ENCODE measurements around the gene FER. TPM values are rescaled to one million over a fixed set of nuclear protein-coding genes. Genes with fewer than 3 reads are reported as not detected.

Gene FER
- total and polyA plus RNA-seq, 8 donors = 1.4 to 15.3 (median 6.2) TPM

GRCh38 chr5:108801301-108801700 lies 53.6 kb downstream of the FER start:
- Histone ChIP-seq H3K9me3 (no peaks in the 10 kb centered on the region), H3K4me3 (no peak overlapping the region), H3K36me3 (no peaks in the 10 kb centered on the region), H3K27me3 (no peaks in the 10 kb centered on the region), H3K27ac (no peak overlapping the region), H3K4me1 (no peaks in the 10 kb centered on the region)
- 91 to 93% methylated on average over 3 of the region's 3 CpGs for WGBS, 2 donors
- FAIRE-seq (no peak), DNase-seq (no peak), ATAC-seq (no peak)
- no peak for TF ChIP-seq CTCF (IDR thresholded peaks at IDR 0.05)
- intact Hi-C loops (cut with DNase I) = no loop called here

GRCh38 chr5:108801776-108802175 lies 54.1 kb downstream of the FER start:
- Histone ChIP-seq H3K27me3 (no peaks in the 10 kb centered on the region), H3K36me3 (no peaks in the 10 kb centered on the region), H3K4me3 (no peak overlapping the region), H3K4me1 (no peaks in the 10 kb centered on the region), H3K27ac (no peak overlapping the region), H3K9me3 (no peaks in the 10 kb centered on the region)
- no peak for DNase-seq
- WGBS, 2 donors = 90 to 93% methylated on average over 4 of the region's 4 CpGs
- intact Hi-C loops (cut with DNase I) = no loop called here
- no peak for TF ChIP-seq CTCF (IDR thresholded peaks at IDR 0.05)
- FAIRE-seq = no peak
- no peak for ATAC-seq

- Histone ChIP-seq H3K4me3 (no peak overlapping the region), H3K27ac (no peak overlapping the region), H3K9me3 (no peaks in the 10 kb centered on the region), H3K36me3 (no peaks in the 10 kb centered on the region), H3K4me1 (no peaks in the 10 kb centered on the region), H3K27me3 (no peaks in the 10 kb centered on the region)
- intact Hi-C loops (cut with DNase I) = no loop called here
- WGBS, 2 donors = 91 to 100% methylated on average over 3 of the region's 3 CpGs
- no peak for ATAC-seq
- no peak for FAIRE-seq
- no peak for TF ChIP-seq CTCF (IDR thresholded peaks at IDR 0.05)
- DNase-seq = no peak
These were observed 63.0 kb downstream of the FER start for GRCh38 chr5:108810717-108811116.

GRCh38 chr5:108813673-108814072 lies 66.0 kb downstream of the FER start:
- no peak for ATAC-seq
- Histone ChIP-seq H3K4me1 (no peaks in the 10 kb centered on the region), H3K27me3 (no peaks in the 10 kb centered on the region), H3K27ac (no peak overlapping the region), H3K36me3 (no peaks in the 10 kb centered on the region), H3K4me3 (no peak overlapping the region), H3K9me3 (no peaks in the 10 kb centered on the region)
- 83 to 89% methylated on average over 3 of the region's 3 CpGs for WGBS, 2 donors
- no peak for TF ChIP-seq CTCF (IDR thresholded peaks at IDR 0.05)
- FAIRE-seq = no peak
- DNase-seq = no peak
- intact Hi-C loops (cut with DNase I) = no loop called here

GRCh38 chr5:108814551-108814950 lies 66.9 kb downstream of the FER start:
- WGBS, 2 donors = 85 to 87% methylated on average over 4 of the region's 4 CpGs
- no peak for FAIRE-seq

More at GRCh38 chr5:108814551-108814950, 66.9 kb downstream of the FER start:
- no peaks in the 10 kb centered on the region for H3K9me3 ChIP-seq
- H3K4me3 ChIP-seq = no peak overlapping the region
- intact Hi-C loops (cut with DNase I) = no loop called here
- ATAC-seq (no peak), DNase-seq (no peak)
- TF ChIP-seq CTCF (IDR thresholded peaks at IDR 0.05) = no peak
- H3K4me1 ChIP-seq = no peaks in the 10 kb centered on the region
- H3K36me3 ChIP-seq = no peaks in the 10 kb centered on the region
- H3K27me3 ChIP-seq = no peaks in the 10 kb centered on the region
- no peak overlapping the region for H3K27ac ChIP-seq

Measured in pancreas (tissue), 10 donors.